ENCODE results near the gene PFKFB1.

- TF ChIP-seq CTCF (IDR thresholded peaks at IDR 0.05) (no peak), POLR2A (IDR thresholded peaks at IDR 0.05) (no peak)
Measured at GRCh38 chrX:54921427-54922021, 72.5 kb downstream of the PFKFB1 start.

All from testis (tissue), 2 donors.